Mesothelial cell of epicardium (in vitro differentiated cells): ENCODE data around the gene NUP133. TPM values are rescaled to one million over a fixed set of nuclear protein-coding genes. Genes with fewer than 3 reads are reported as not detected.
A peak's percentile ranks its signal among the peaks of the same experiment; 100 is the strongest.

ENCODE experiments used
- DNase-seq, 2 experiments: peaks; one replicate each; pipeline ENCODE4 v3.0.0; 2021; ENCODE audit warnings: low spot score in 2 of 2; ENCODE audit not compliant: unreplicated experiment in 2 of 2
- H3K27ac Mint-ChIP-seq: 2 replicates; pipeline ENCODE4 v1.8.0; 2021; ENCODE audit warnings: mixed read lengths
- H3K27me3 Mint-ChIP-seq: 2 replicates; pipeline ENCODE4 v1.8.0; 2021; ENCODE audit warnings: low read depth, mixed read lengths
- H3K36me3 Mint-ChIP-seq: 2 replicates; pipeline ENCODE4 v1.8.0; 2021; ENCODE audit warnings: mixed read lengths
- H3K4me1 Mint-ChIP-seq: 2 replicates; pipeline ENCODE4 v1.8.0; 2021; ENCODE audit warnings: mixed read lengths
- H3K4me3 Mint-ChIP-seq: 2 replicates; pipeline ENCODE4 v1.8.0; 2021; ENCODE audit warnings: mild to moderate bottlenecking, moderate library complexity, mixed read lengths
- H3K9me3 Mint-ChIP-seq: 2 replicates; pipeline ENCODE4 v1.8.0; 2021; ENCODE audit warnings: mixed read lengths
- CTCF ChIP-seq: fragments of 200-600 bp; sonication (generic); IDR thresholded peaks from one replicate; pipeline ENCODE4 v1.5.0; 2021; ENCODE audit warnings: antibody characterized with exemption; ENCODE audit not compliant: unreplicated experiment
- total RNA-seq: library from RNA; stranded (reverse); gene quantifications from 3 replicates; pipeline ENCODE4 v1.2.1, GENCODE V29; 2021

The NUP133 gene
- 50.9 to 51.8 TPM (median 51.7 TPM) in 3 replicates for total RNA-seq

GRCh38 chr1:229507951-229508822, at the start of gene NUP133:
TSS of gene NUP133 (minus strand) at chr1:229508341. CDS start at chr1:229508249, 92 bp downstream.
- DNase-seq: peak; percentile 99
- Mint-ChIP-seq H3K27me3 (no peaks in the 10 kb centered on the region), H3K9me3 (no peaks in the 10 kb centered on the region)

GRCh38 chr1:229557200-229557850, 49.2 kb upstream of the NUP133 start:
- Mint-ChIP-seq H3K9me3 (no peaks in the 10 kb centered on the region), H3K27me3 (no peaks in the 10 kb centered on the region), H3K4me1 (peaks cover 26% of the 10 kb centered on the region), H3K27ac (peak overlapping the region; percentile 54), H3K36me3 (no peaks in the 10 kb centered on the region), H3K4me3 (peak overlapping the region; percentile 75)
- TF ChIP-seq CTCF: no peak
- DNase-seq: no peak

More at GRCh38 chr1:229507951-229508822, at the start of gene NUP133:
- Mint-ChIP-seq H3K27ac (peak within 1 kb of the TSS; percentile 100), H3K4me1 (peaks cover 12% of the 10 kb centered on the region), H3K36me3 (no peaks in the 10 kb centered on the region), H3K4me3 (peak within 1 kb of the TSS; percentile 85)
- TF ChIP-seq CTCF: no peak

GRCh38 chr1:229554886-229555621, 46.9 kb upstream of the NUP133 start:
- Mint-ChIP-seq H3K4me1 (peaks cover 28% of the 10 kb centered on the region), H3K9me3 (no peaks in the 10 kb centered on the region), H3K27me3 (no peaks in the 10 kb centered on the region), H3K27ac (no peak overlapping the region), H3K36me3 (no peaks in the 10 kb centered on the region), H3K4me3 (no peak overlapping the region)
- TF ChIP-seq CTCF: no peak
- no peak for DNase-seq

- H3K27me3 Mint-ChIP-seq: no peaks in the 10 kb centered on the region
- H3K9me3 Mint-ChIP-seq: no peaks in the 10 kb centered on the region
- no peak for DNase-seq
- H3K27ac Mint-ChIP-seq: no peak overlapping the region
- H3K4me3 Mint-ChIP-seq: no peak overlapping the region
- H3K36me3 Mint-ChIP-seq: no peaks in the 10 kb centered on the region
- no peak for TF ChIP-seq CTCF
- peaks cover 27% of the 10 kb centered on the region for H3K4me1 Mint-ChIP-seq
Observed at GRCh38 chr1:229553621-229554130, 45.5 kb upstream of the NUP133 start.

GRCh38 chr1:229552732-229553131, 44.6 kb upstream of the NUP133 start:
- DNase-seq: no peak
- Mint-ChIP-seq H3K27me3 (no peaks in the 10 kb centered on the region), H3K4me1 (peaks cover 27% of the 10 kb centered on the region), H3K4me3 (no peak overlapping the region), H3K36me3 (peaks cover under 1% of the 10 kb centered on the region), H3K27ac (no peak overlapping the region), H3K9me3 (no peaks in the 10 kb centered on the region)
- TF ChIP-seq CTCF: no peak
